CD4-positive, alpha-beta T cell (primary cell): ENCODE results near the gene AQP1. TPM values are rescaled to one million over a fixed set of nuclear protein-coding genes. Genes with fewer than 3 reads are reported as not detected.

Experiments used
- ATAC-seq: fragments of 200-7000 bp; cut with Tn5 transposase; one replicate; pipeline ENCODE4 v1.10.0; 2022; ENCODE audit warnings: mild to moderate bottlenecking; ENCODE audit not compliant: poor library complexity
- CTCF ChIA-PET: fragments of 350-600 bp; sonication (Branson Sonifier 250); formaldehyde crosslinking; loops from one replicate; lab custom pipeline; 2021; ENCODE audit warnings: antibody characterized with exemption, inconsistent platforms; lab: Charles Lee
- POLR2A ChIA-PET: fragments of 350-600 bp; sonication (Branson Sonifier 250); formaldehyde crosslinking; loops from one replicate; lab custom pipeline; 2021; ENCODE audit warnings: antibody characterized with exemption, inconsistent platforms; lab: Charles Lee
- DNase-seq, 14 experiments: peaks; one replicate each; pipeline ENCODE4 v3.0.0-alpha.2; 2013 to 2020; ENCODE audit warnings: mixed read lengths in 2 of 14
- H3K27ac ChIP-seq, 2 donors: one replicate each; pipeline versions ENCODE4 v1.5.1 to v1.7.0; 2013; ENCODE audit warnings: low read length in 2 of 2, low read depth in 1 of 2, mild to moderate bottlenecking in 1 of 2
- H3K27me3 ChIP-seq, 2 experiments: 1 replicate in 1 of 2; 2 replicates in 1 of 2; pipeline versions ENCODE4 v1.6.1 to v1.7.0; 2013; ENCODE audit warnings: low read length in 2 of 2, control low read depth in 1 of 2, mild to moderate bottlenecking in 1 of 2, moderate library complexity in 1 of 2; ENCODE audit not compliant: insufficient read depth in 2 of 2, control insufficient read depth in 1 of 2
- H3K36me3 ChIP-seq: one replicate; pipeline ENCODE4 v1.6.1; 2013; ENCODE audit warnings: low read length, control low read depth; ENCODE audit not compliant: insufficient read depth
- H3K4me1 ChIP-seq: one replicate; pipeline ENCODE4 v1.6.1; 2013; ENCODE audit warnings: low read length, control low read depth; ENCODE audit not compliant: insufficient read depth
- H3K4me3 ChIP-seq: one replicate; pipeline ENCODE4 v1.5.1; 2013; ENCODE audit warnings: mild to moderate bottlenecking, low read length, moderate library complexity
- H3K9me3 ChIP-seq, 2 experiments: 1 replicate in 1 of 2; 2 replicates in 1 of 2; pipeline versions ENCODE4 v1.6.1 to v1.7.0; 2013; ENCODE audit warnings: low read length in 2 of 2, mild to moderate bottlenecking in 2 of 2, control low read depth in 1 of 2, moderate library complexity in 1 of 2; ENCODE audit not compliant: control insufficient read depth in 1 of 2, insufficient read depth in 1 of 2
- H3K27ac Mint-ChIP-seq: one replicate; pipeline ENCODE4 v1.8.0; 2020; ENCODE audit warnings: mixed read lengths
- H3K27me3 Mint-ChIP-seq: one replicate; pipeline ENCODE4 v1.8.0; 2021; ENCODE audit warnings: mixed read lengths
- H3K36me3 Mint-ChIP-seq: one replicate; pipeline ENCODE4 v1.8.0; 2021; ENCODE audit warnings: low read depth, mixed read lengths
- H3K4me1 Mint-ChIP-seq: one replicate; pipeline ENCODE4 v1.8.0; 2021; ENCODE audit warnings: low read depth, mixed read lengths
- H3K4me3 Mint-ChIP-seq: one replicate; pipeline ENCODE4 v1.8.0; 2020; ENCODE audit warnings: mild to moderate bottlenecking, mixed read lengths
- H3K9me3 Mint-ChIP-seq: one replicate; pipeline ENCODE4 v1.8.0; 2020; ENCODE audit warnings: mixed read lengths
- CTCF ChIP-seq: fragments of 200-600 bp; IDR thresholded peaks from one replicate; pipeline ENCODE4 v1.8.0; 2022; ENCODE audit warnings: antibody characterized with exemption, mild to moderate bottlenecking
- intact Hi-C, 2 experiments: fragments of 100-400 bp; cut with DNase I in 1 of 2; cut with micrococcal nuclease in 1 of 2; formaldehyde crosslinking; loops; one replicate each; pipeline versions ENCODE4 v1.15.1 to v1.9.0; 2023 to 2025; cut with DNase I, micrococcal nuclease
- total RNA-seq, 174 experiments: library from RNA in 2 of 174; stranded (reverse) in 2 of 174; gene quantifications; one replicate each; pipeline ENCODE4 v1.2.3 and lab custom pipeline; 2021 to 2026

AQP1 gene
- total RNA-seq, 2 experiments from 2014 or later = 0.17 to 0.22 TPM

DNA sequence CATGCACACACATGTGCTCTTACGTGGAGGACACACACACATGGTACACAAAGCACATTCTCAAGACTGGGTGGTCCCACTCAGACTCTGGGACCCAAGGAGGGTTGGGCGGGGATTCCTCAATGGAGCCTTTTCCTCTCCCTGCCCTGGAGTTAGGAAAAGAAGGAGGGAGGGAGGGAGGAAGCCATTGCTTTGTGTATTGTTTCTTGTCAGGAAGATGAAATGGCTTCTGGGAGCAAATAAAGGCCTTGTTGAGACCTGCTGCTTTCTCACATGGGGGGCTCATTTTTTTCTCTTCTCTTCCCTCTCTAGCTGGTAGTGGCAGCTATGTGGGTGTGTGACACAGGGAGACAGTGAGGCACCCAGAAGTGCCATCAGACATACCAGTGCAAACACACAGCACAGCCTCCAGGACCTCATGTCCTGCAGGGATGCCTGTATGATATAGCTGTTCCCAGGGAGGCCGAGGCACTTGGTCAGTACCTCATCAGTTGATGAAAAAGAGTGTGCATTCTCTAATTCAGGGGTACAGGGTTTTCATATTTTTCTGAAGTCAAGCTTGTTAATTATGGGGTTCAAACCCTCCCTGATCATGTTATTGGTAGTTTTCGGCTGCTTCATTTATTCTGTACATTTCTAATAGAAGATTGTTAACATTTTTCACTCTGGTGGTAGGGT, 5.7 kb downstream of the AQP1 start:
- no peaks in the 10 kb centered on the region for H3K9me3 ChIP-seq
- H3K27me3 ChIP-seq = no peaks in the 10 kb centered on the region
- DNase-seq = no peak
- H3K27ac ChIP-seq = no peak overlapping the region
- Mint-ChIP-seq H3K4me3 (no peak overlapping the region), H3K4me1 (no peaks in the 10 kb centered on the region), H3K27ac (no peak overlapping the region), H3K27me3 (no peaks in the 10 kb centered on the region), H3K36me3 (no peaks in the 10 kb centered on the region), H3K9me3 (no peaks in the 10 kb centered on the region)
- ChIA-PET POLR2A (no interaction called here), CTCF (no interaction called here)
- TF ChIP-seq CTCF = no peak
- no peaks in the 10 kb centered on the region for H3K36me3 ChIP-seq
- intact Hi-C loops = no loop called here
- no peaks in the 10 kb centered on the region for H3K4me1 ChIP-seq
- ATAC-seq = no peak
- no peak overlapping the region for H3K4me3 ChIP-seq

GRCh38 chr7:30918676-30919075, 7.0 kb downstream of the AQP1 start:
- DNase-seq = no peak
- Histone ChIP-seq H3K27me3 (no peaks in the 10 kb centered on the region), H3K4me1 (no peaks in the 10 kb centered on the region), H3K36me3 (no peaks in the 10 kb centered on the region), H3K27ac (no peak overlapping the region), H3K4me3 (no peak overlapping the region), H3K9me3 (no peaks in the 10 kb centered on the region)
- POLR2A ChIA-PET = no interaction called here
- intact Hi-C loops = no loop called here
- CTCF ChIA-PET = no interaction called here
- Mint-ChIP-seq H3K9me3 (no peaks in the 10 kb centered on the region), H3K27ac (no peak overlapping the region), H3K36me3 (no peaks in the 10 kb centered on the region), H3K4me1 (no peaks in the 10 kb centered on the region), H3K27me3 (no peaks in the 10 kb centered on the region), H3K4me3 (no peak overlapping the region)
- TF ChIP-seq CTCF = no peak
- no peak for ATAC-seq

DNA sequence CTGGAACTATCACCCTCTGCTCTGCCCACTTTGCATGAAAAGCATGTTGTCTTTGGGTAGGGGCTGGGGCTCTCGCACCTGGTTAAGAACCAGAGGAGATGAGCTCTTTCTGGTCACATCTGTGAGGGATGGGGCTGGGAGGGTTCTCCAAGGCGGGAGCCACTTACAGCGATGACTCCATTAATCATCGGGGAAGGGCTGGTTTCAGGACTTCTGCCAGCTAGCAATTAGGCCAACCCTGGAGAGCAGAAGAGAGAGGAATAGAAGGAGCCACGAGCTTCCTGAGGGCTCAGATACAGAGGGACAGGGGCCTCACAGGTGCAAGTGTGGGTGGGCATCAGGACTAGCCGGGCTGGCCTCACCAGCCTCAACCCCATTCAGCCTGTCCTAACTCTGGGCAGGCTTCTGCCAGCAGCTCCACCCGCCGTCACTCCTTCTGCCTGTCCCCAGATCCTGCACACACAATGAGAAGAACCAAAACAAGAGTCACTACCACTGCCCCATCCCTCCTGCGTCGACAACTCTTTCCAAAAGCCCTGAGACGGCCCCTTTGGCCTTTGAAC, 8.4 kb downstream of the AQP1 start:
- POLR2A ChIA-PET = no interaction called here
- no peak overlapping the region for H3K27ac Mint-ChIP-seq

More for the DNA sequence above, 8.4 kb downstream of the AQP1 start:
- no peak for DNase-seq
- H3K4me3 ChIP-seq = no peak overlapping the region
- H3K9me3 Mint-ChIP-seq = no peaks in the 10 kb centered on the region
- H3K36me3 ChIP-seq = no peaks in the 10 kb centered on the region
- H3K4me1 Mint-ChIP-seq = no peaks in the 10 kb centered on the region
- no peak overlapping the region for H3K27ac ChIP-seq
- CTCF ChIA-PET = no interaction called here
- no peaks in the 10 kb centered on the region for H3K36me3 Mint-ChIP-seq
- no peak for ATAC-seq
- TF ChIP-seq CTCF = no peak
- no peaks in the 10 kb centered on the region for H3K27me3 ChIP-seq
- no peaks in the 10 kb centered on the region for H3K27me3 Mint-ChIP-seq
- H3K4me3 Mint-ChIP-seq = no peak overlapping the region
- intact Hi-C loops = no loop called here
- H3K4me1 ChIP-seq = no peaks in the 10 kb centered on the region
- no peaks in the 10 kb centered on the region for H3K9me3 ChIP-seq
